ENCODE measurements around the gene FAM13A. TPM values are rescaled to one million over a fixed set of nuclear protein-coding genes. Genes with fewer than 3 reads are reported as not detected.
"Not testable (repeated sequence)": the region's sequence is repeated elsewhere in the genome, so short reads cannot be mapped to it uniquely, and the experiment has no call there.

The FAM13A gene
- 18.8 and 22.2 TPM in 2 replicates for total RNA-seq (2014; rRNA removed; shearing (Covaris generic))
- polyA plus RNA-seq (2014; cell fraction: nucleus; rRNA removed): 12.1 and 12.6 TPM in 2 replicates

- peak; percentile 86 for DNase-seq (ENCODE audit: extremely low read depth, low read depth)
Observed at GRCh38 chr4:89056953-89057398, at the start of gene FAM13A. Gene FAM13A (minus strand): TSS chr4:89057185. CDS start chr4:89056964, 221 bp downstream.

GRCh38 chr4:89105726-89106125 lies 48.7 kb upstream of the FAM13A start:
- DNase-seq (ENCODE audit: extremely low read depth, low read depth): no peak

- no peak for DNase-seq (ENCODE audit: extremely low read depth, low read depth)
Observed at GRCh38 chr4:89101256-89102161, 44.5 kb upstream of the FAM13A start.

GRCh38 chr4:89100853-89101252 lies 43.9 kb upstream of the FAM13A start:
- no peak for DNase-seq (ENCODE audit: extremely low read depth, low read depth)

GRCh38 chr4:89099471-89099870 lies 42.5 kb upstream of the FAM13A start:
- DNase-seq (ENCODE audit: extremely low read depth, low read depth): no peak

GRCh38 chr4:89099034-89099433 lies 42.0 kb upstream of the FAM13A start:
- DNase-seq (ENCODE audit: extremely low read depth, low read depth): no peak

- DNase-seq (ENCODE audit: extremely low read depth, low read depth): no peak
Observed at GRCh38 chr4:89078300-89078699, 21.3 kb upstream of the FAM13A start.

GRCh38 chr4:89077761-89078160 lies 20.8 kb upstream of the FAM13A start:
- no peak for DNase-seq (ENCODE audit: extremely low read depth, low read depth)

- no peak for DNase-seq (ENCODE audit: extremely low read depth, low read depth)
Observed at GRCh38 chr4:89072921-89073320, 15.9 kb upstream of the FAM13A start.

GRCh38 chr4:89071311-89071710 lies 14.3 kb upstream of the FAM13A start:
- DNase-seq (ENCODE audit: extremely low read depth, low read depth): no peak

- no peak for DNase-seq (ENCODE audit: extremely low read depth, low read depth)
Observed at GRCh38 chr4:89070041-89070440, 13.1 kb upstream of the FAM13A start.

GRCh38 chr4:89069481-89069880 lies 12.5 kb upstream of the FAM13A start:
- no peak for DNase-seq (ENCODE audit: extremely low read depth, low read depth)

GRCh38 chr4:89067417-89067816 lies 10.4 kb upstream of the FAM13A start:
- DNase-seq (ENCODE audit: extremely low read depth, low read depth): no peak

- no peak for DNase-seq (ENCODE audit: extremely low read depth, low read depth)
Observed at GRCh38 chr4:89064848-89065247, 7.9 kb upstream of the FAM13A start.

- DNase-seq (ENCODE audit: extremely low read depth, low read depth): not testable (repeated sequence)
Observed at GRCh38 chr4:89057844-89058243, 859 bp upstream of the FAM13A start.

GRCh38 chr4:89056292-89056952 lies 563 bp downstream of the FAM13A start:
- no peak for DNase-seq (ENCODE audit: extremely low read depth, low read depth)

GRCh38 chr4:89055157-89056080 lies 1.6 kb downstream of the FAM13A start:
- no peak for DNase-seq (ENCODE audit: extremely low read depth, low read depth)

- no peak for DNase-seq (ENCODE audit: extremely low read depth, low read depth)
Observed at GRCh38 chr4:89054627-89055026, 2.4 kb downstream of the FAM13A start.

GRCh38 chr4:89049853-89050252 lies 7.1 kb downstream of the FAM13A start:
- DNase-seq (ENCODE audit: extremely low read depth, low read depth): no peak

GRCh38 chr4:89048906-89049601 lies 7.9 kb downstream of the FAM13A start:
- DNase-seq (ENCODE audit: extremely low read depth, low read depth): no peak
